ENCODE results near the gene BICD1.
A peak's percentile ranks its signal among the peaks of the same experiment; 100 is the strongest.

The BICD1 gene

DNA sequence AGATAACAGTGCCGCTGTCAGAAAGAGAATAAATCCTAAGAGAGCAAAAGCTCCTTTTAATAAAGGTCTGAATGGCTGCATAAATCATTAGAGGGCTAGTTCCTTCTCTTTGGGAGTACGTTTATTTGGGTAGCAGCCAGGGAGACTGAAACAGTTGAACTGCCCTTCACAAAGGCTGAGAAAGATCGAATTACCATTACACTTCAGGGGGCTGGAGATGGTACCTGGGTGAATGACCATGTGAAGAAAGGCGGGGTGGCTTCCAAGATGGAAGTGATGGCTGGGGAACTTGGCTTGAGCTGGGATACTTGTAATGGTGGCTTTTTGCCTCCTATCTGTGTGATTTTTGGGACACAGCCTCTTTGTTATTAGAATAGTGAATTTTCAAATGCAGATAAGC, 291.0 kb downstream of the BICD1 start:
- no peak overlapping the region for H3K4me3 ChIP-seq (ENCODE audit: low read depth, low read length)
- ChIA-PET POLR2A (no interaction called here), CTCF (no interaction called here)
- TF ChIP-seq, protein P1, sequence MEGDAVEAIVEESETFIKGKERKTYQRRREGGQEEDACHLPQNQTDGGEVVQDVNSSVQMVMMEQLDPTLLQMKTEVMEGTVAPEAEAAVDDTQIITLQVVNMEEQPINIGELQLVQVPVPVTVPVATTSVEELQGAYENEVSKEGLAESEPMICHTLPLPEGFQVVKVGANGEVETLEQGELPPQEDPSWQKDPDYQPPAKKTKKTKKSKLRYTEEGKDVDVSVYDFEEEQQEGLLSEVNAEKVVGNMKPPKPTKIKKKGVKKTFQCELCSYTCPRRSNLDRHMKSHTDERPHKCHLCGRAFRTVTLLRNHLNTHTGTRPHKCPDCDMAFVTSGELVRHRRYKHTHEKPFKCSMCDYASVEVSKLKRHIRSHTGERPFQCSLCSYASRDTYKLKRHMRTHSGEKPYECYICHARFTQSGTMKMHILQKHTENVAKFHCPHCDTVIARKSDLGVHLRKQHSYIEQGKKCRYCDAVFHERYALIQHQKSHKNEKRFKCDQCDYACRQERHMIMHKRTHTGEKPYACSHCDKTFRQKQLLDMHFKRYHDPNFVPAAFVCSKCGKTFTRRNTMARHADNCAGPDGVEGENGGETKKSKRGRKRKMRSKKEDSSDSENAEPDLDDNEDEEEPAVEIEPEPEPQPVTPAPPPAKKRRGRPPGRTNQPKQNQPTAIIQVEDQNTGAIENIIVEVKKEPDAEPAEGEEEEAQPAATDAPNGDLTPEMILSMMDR (IDR thresholded peaks at IDR 0.05; ENCODE audit: insufficient read depth, low read length, missing control alignments), result no peak
- DNase-seq (ENCODE audit: low read depth, low spot score), result no peak

DNA sequence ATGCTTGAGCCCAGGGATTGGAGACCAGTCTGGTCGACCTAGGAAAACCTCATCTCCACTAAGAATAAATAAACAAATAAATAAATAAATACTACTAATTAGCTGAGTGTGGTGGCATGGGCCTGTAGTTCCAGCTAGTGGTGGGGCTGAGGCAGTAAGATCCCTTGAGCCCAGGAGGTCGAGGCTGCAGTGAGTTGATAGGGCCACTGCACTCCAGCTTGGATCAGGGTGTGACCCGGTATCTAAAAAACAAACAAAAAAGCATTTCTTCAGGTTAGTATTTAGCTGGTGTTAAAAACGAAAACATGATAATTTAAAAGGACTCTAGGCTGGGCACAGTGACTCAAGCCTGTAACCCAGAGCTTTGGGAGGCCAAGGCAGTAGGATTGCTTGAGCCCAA, 291.5 kb downstream of the BICD1 start:
- ChIA-PET CTCF (interaction anchor here (0.9 kb wide), 1 partner anchor 273 kb away, joined by 3 read pairs; no protein-coding TSS in a partner anchor), POLR2A (no interaction called here)
- no peak for DNase-seq (ENCODE audit: low read depth, low spot score)
- H3K4me3 ChIP-seq (ENCODE audit: low read depth, low read length), result no peak overlapping the region
- TF ChIP-seq, protein P1 (IDR thresholded peaks at IDR 0.05; ENCODE audit: insufficient read depth, low read length, missing control alignments), result no peak

DNA sequence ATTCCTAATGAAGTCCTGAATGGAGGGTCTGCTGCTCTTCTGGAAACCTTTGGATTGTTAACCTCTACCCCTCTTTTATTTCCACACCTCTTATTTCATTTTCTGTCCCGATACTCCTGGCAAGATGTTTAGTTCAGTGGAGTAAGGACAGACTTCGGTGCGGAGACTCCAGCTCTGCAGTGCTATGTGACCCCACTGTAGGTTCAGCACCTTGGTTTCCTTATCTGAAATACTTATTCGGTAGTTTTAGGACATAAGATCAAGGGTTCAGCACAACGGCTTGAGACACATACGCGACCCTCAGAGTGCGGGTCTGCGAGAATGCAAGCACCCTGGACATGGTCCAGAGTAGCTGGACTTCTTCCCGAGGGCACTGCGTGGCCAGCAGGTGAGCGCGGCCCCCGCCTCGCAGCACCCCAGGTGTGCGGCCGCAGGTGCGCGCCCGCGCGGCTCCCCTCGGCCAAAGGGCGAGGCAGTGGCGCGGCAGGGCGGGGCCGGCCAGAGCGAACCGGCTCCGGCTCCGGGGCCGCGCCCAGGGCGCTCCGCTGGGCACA, 292.2 kb downstream of the BICD1 start:
- POLR2A ChIA-PET, result no interaction called here
- H3K4me3 ChIP-seq (ENCODE audit: low read depth, low read length), result peak overlapping the region; percentile 66
- TF ChIP-seq, protein P1 (IDR thresholded peaks at IDR 0.05; ENCODE audit: insufficient read depth, low read length, missing control alignments), result no peak
- CTCF ChIA-PET, result interaction anchor here (0.6 to 1.6 kb wide), 3 partner anchors 13 to 273 kb away, joined by 3 to 4 read pairs (median 3); no protein-coding TSS in a partner anchor
- DNase-seq (ENCODE audit: low read depth, low spot score), result no peak

DNA sequence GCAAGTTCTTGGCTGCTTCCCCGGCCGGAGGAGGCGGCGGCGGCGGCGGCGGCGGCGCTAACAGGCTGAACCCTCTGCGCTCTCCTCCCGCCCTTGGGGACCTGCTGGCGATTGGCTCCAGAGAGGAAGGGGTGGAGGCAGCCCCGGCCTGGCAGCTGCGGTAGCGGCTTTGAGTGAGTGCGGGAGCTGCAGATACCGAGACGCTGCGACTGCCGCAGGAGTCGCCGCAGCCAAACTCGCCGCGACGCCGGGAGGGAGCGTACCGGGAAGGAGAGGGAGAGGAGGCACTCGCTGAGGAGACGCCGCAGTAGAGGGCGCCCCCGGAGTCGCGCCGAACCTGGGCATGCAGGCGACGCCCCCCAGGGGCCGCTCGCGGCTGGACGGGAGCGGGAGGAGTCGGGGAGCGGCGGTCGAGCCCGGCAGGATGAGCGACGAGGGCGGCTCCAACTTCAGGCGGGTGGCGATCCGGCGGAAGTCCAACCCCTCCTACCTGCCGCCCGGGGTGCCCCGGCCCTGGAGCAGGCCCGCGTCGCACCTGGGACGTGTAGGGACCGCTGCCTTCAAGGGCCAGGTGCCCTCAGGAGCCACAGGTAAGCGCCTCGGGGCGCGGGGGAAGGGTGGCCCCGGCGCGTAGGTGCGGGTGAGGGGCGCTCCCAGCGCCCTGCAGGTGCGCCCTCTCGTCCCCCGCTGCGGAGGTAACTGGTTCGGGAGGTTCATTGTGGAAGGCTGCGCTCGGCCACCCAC, 292.9 kb downstream of the BICD1 start, which contains the start of gene FGD4:
TSS of gene FGD4 (plus strand) at position 189 of the 744 bp plus-strand sequence.
- H3K4me3 ChIP-seq (ENCODE audit: low read depth, low read length), result peak within 1 kb of the TSS; percentile 66
- no peak for DNase-seq (ENCODE audit: low read depth, low spot score)
- CTCF ChIA-PET, result interaction anchor here (0.6 to 1.6 kb wide), 3 partner anchors 9 to 15 kb away, joined by 3 to 4 read pairs (median 4); no protein-coding TSS in a partner anchor
- TF ChIP-seq, protein P1 (IDR thresholded peaks at IDR 0.05; ENCODE audit: insufficient read depth, low read length, missing control alignments), result peak; percentile 44
- POLR2A ChIA-PET, result no interaction called here

DNA sequence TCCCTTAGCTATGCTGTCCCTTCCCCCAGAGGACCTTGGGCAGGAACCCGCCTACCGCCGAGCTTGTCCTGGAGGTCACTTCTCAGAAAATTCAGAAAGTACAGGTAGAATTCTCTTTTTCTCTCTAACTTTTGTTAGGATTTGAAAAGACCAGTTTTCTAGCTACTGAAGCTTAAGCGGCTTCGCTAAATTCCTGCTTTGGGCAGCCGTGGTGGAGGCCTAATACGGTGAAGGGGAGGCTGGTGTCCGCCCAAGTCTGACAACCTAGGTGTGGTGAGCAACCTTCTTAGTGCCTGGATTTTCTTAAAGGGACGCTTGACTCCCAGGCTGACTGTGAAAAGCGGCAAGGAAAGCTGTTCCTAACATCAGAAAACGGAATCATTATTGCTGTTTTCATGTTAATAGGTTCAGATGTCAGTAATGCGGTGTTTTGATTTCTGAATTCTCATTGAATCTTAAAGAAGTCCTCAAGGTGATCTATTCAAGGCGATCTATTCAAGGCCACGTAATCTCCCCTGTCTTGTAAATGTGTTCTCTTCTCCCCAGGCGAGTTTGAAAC, 293.5 kb downstream of the BICD1 start:
- peak overlapping the region; percentile 66 for H3K4me3 ChIP-seq (ENCODE audit: low read depth, low read length)
- POLR2A ChIA-PET, result no interaction called here
- DNase-seq (ENCODE audit: low read depth, low spot score), result no peak
- CTCF ChIA-PET, result interaction anchor here (0.8 to 1.6 kb wide), 4 partner anchors 9 to 257 kb away, joined by 3 to 4 read pairs (median 4); no protein-coding TSS in a partner anchor
- TF ChIP-seq, protein P1 (IDR thresholded peaks at IDR 0.05; ENCODE audit: insufficient read depth, low read length, missing control alignments), result no peak

DNA sequence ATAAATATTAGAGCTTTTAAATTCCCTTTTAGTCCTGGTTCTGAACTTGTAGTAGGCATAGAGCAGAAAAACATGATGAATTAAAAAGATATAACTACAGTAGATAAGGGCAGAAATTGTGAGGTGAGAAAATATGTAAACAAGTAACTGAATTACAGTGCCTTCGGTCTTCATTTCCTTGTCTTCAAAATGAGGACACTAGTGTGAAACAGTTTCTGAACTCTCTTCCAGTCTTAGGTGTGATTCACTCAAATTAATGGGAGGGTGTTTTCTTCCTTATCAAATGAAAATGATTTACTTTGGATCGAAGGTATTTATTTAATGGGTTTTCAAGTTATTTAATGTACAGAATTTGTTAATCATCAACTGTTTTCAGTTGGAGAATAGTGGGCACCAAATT, 294.2 kb downstream of the BICD1 start:
- H3K4me3 ChIP-seq (ENCODE audit: low read depth, low read length), result no peak overlapping the region
- DNase-seq (ENCODE audit: low read depth, low spot score), result no peak
- CTCF ChIA-PET, result interaction anchor here (0.8 to 1.4 kb wide), 3 partner anchors 8 to 257 kb away, joined by 3 to 4 read pairs (median 3); no protein-coding TSS in a partner anchor
- POLR2A ChIA-PET, result no interaction called here
- TF ChIP-seq, protein P1 (IDR thresholded peaks at IDR 0.05; ENCODE audit: insufficient read depth, low read length, missing control alignments), result no peak

Measured in AG04449 (cell line).